GM10847 (cell line): Measurements from ENCODE around the gene CTRB2.

Experiments used
- POLR2A ChIP-seq: IDR thresholded peaks from 2 replicates; pipeline ENCODE4 v1.6.1; 2011; ENCODE audit not compliant: insufficient read length; ENCODE audit errors: extremely low read depth

CTRB2 gene

GRCh38 chr16:75234856-75235696 is 28.1 kb upstream of the CTRB2 start:
- TF ChIP-seq POLR2A: no peak

GRCh38 chr16:75233611-75233938 is 26.6 kb upstream of the CTRB2 start:
- TF ChIP-seq POLR2A: no peak

- TF ChIP-seq POLR2A: no peak
Observed at GRCh38 chr16:75231570-75231969, 24.6 kb upstream of the CTRB2 start.

- TF ChIP-seq POLR2A: no peak
Observed at GRCh38 chr16:75230471-75231110, 23.6 kb upstream of the CTRB2 start.

GRCh38 chr16:75229172-75230031 is 22.4 kb upstream of the CTRB2 start:
- no peak for TF ChIP-seq POLR2A

- no peak for TF ChIP-seq POLR2A
Observed at GRCh38 chr16:75228143-75228976, 21.4 kb upstream of the CTRB2 start.

- TF ChIP-seq POLR2A: no peak
Observed at GRCh38 chr16:75227361-75228142, 20.6 kb upstream of the CTRB2 start.

GRCh38 chr16:75226550-75227360 is 19.8 kb upstream of the CTRB2 start:
- no peak for TF ChIP-seq POLR2A

- TF ChIP-seq POLR2A: no peak
Observed at GRCh38 chr16:75225678-75226515, 18.9 kb upstream of the CTRB2 start.

GRCh38 chr16:75225092-75225491 is 18.1 kb upstream of the CTRB2 start:
- TF ChIP-seq POLR2A: no peak

- TF ChIP-seq POLR2A: no peak
Observed at GRCh38 chr16:75224306-75225082, 17.5 kb upstream of the CTRB2 start.
